Stimulated activated memory B cell treated with anti-CD40 and anti-IgM and Interleukin-4, amounts not matched to agents 10 μg/mL and 1 μg/mL and 100 μg/mL, for 72 hours (primary cell): Measurements from ENCODE around the gene IMMP2L.

Source experiments
- ATAC-seq: fragments of 150-1000 bp; cut with Tn5 transposase; 2 replicates; pipeline ENCODE4 v1.10.0; 2021
- H3K27ac Mint-ChIP-seq: one replicate; pipeline ENCODE4 v1.8.0; 2022; ENCODE audit warnings: mild to moderate bottlenecking, mixed read lengths
- H3K27me3 Mint-ChIP-seq: one replicate; pipeline ENCODE4 v1.8.0; 2022; ENCODE audit warnings: mixed read lengths
- H3K36me3 Mint-ChIP-seq: one replicate; pipeline ENCODE4 v1.8.0; 2022; ENCODE audit warnings: mixed read lengths
- H3K4me1 Mint-ChIP-seq: one replicate; pipeline ENCODE4 v1.8.0; 2022; ENCODE audit warnings: mixed read lengths
- H3K4me3 Mint-ChIP-seq: one replicate; pipeline ENCODE4 v1.8.0; 2022; ENCODE audit warnings: mild to moderate bottlenecking, moderate library complexity, mixed read lengths
- H3K9me3 Mint-ChIP-seq: one replicate; pipeline ENCODE4 v1.8.0; 2022; ENCODE audit warnings: mixed read lengths

The IMMP2L gene

DNA sequence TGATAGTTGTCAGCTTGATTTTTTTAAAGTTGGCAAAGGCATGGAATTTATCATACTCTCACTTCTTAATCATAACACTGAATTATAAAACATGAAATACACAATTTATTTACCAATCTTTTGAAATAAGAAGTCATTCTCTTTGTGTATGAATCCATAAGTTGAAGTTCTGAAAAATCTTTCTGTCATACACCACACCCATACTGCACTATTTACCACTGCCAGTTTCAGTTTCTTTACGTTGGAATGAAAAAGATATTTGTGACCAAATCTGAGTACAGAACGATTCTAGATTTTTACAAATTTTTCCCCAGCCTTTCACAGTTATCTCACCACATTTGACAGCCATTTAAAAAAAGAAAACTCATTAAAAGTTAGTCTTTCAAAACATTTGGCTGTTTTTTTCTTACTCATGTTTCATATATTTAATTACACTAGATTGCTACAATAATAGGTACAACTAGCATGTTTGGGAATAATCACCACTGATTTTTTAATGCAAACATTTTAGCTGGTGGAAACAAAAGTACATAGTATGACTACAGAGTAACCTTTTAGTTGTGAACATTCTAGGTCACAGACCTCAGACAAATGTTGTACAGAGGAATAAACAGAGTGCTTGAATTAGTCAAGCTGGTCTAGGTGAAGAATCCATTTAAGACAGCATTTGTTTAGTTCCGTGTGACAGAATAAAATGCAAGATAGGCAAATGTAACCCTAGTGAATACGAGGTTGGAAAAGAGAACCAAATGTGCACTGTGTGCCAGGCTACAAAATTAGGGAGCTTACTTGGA, 656.3 kb downstream of the IMMP2L start:
- Mint-ChIP-seq H3K36me3 (peaks cover 6% of the 10 kb centered on the region), H3K27ac (no peak overlapping the region), H3K27me3 (no peaks in the 10 kb centered on the region), H3K9me3 (peaks cover 4% of the 10 kb centered on the region), H3K4me1 (no peaks in the 10 kb centered on the region), H3K4me3 (no peak overlapping the region)
- no peak for ATAC-seq

DNA sequence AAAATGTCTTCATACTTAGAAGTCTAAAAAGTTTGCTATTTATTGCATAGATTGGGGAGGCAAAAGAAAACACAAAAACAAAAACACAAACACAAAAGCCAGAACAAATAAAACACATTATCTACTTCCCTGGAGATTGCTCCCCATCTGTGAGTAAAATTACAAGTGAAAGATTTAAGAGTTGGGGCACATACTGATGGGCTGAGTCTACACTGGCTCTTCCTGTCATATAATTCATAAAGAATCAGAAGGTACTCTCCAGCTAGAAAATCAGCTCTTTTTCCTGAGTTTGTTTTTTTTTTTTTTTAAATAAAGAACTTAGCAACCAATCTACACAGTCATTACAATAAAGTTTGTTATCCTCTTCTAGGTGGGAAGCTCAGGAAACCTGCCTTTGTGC, 663.8 kb downstream of the IMMP2L start:
- no peak overlapping the region for H3K27ac Mint-ChIP-seq
- no peaks in the 10 kb centered on the region for H3K27me3 Mint-ChIP-seq
- no peak overlapping the region for H3K4me3 Mint-ChIP-seq
- no peaks in the 10 kb centered on the region for H3K4me1 Mint-ChIP-seq
- peaks cover 13% of the 10 kb centered on the region for H3K9me3 Mint-ChIP-seq
- ATAC-seq = no peak
- H3K36me3 Mint-ChIP-seq = peaks cover 15% of the 10 kb centered on the region

DNA sequence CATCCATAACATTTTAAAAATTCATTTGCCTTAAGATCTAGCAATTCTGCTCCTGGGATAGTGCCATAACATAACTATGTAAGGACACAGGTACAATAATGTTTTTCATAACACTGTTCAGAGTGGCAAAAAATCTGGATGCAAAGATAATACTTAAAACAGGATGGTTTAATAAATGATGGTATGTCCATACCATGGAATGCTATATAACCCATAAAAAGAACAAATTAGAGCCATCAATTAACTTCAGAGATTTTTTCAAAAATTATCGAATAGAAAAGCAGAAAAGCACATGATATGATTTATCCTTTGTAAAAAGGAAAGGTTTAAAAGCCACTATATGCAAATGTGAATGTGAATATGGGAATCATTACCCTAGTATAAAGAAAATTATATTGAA, 664.8 kb downstream of the IMMP2L start:
- Mint-ChIP-seq H3K27me3 (no peaks in the 10 kb centered on the region), H3K4me1 (no peaks in the 10 kb centered on the region), H3K36me3 (peaks cover 15% of the 10 kb centered on the region), H3K27ac (no peak overlapping the region), H3K4me3 (no peak overlapping the region), H3K9me3 (peaks cover 13% of the 10 kb centered on the region)
- ATAC-seq = no peak

DNA sequence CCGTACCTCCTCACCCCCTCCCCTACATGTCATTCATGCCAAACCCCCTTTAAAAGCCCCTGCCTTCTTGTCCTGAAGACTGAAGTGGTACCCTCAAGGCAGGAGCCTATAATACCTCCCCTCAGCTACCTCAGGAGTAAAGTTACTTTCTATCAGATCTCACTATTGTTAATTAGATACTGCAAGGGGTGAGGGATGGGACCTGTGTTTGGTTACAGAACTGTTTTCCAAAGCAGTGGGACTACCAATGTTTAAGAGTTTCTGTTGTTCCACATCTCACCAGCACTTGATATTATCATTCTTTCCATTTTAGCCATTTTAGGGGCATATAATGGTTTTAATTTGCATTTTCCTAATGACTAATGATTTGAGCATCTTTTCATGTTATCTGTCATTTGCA, 668.2 kb downstream of the IMMP2L start:
- Mint-ChIP-seq H3K9me3 (peaks cover 10% of the 10 kb centered on the region), H3K4me1 (no peaks in the 10 kb centered on the region), H3K27ac (no peak overlapping the region), H3K4me3 (no peak overlapping the region), H3K27me3 (no peaks in the 10 kb centered on the region), H3K36me3 (peaks cover 15% of the 10 kb centered on the region)
- no peak for ATAC-seq

DNA sequence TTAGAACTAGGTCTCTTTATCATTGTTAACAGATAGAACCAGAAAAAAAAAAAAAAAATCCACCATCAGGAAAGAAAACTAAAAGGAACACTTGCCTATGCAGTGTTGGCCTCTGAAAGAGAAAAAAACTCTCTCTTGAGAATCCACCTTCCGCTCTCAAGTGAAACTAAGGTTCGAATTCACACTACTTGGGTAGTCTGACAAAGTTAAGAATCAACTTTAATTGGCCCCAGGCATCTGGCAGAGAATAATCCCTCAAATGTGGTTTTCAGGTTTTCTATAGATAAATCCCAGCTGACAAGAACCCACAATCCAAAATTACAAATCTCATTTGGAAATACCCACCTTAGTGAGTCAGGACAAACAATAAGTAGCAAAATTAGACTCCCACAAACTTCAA, 671.1 kb downstream of the IMMP2L start:
- no peak overlapping the region for H3K4me3 Mint-ChIP-seq
- H3K9me3 Mint-ChIP-seq = peaks cover 5% of the 10 kb centered on the region
- peaks cover 5% of the 10 kb centered on the region for H3K36me3 Mint-ChIP-seq
- ATAC-seq = no peak
- H3K4me1 Mint-ChIP-seq = no peaks in the 10 kb centered on the region
- H3K27ac Mint-ChIP-seq = no peak overlapping the region
- H3K27me3 Mint-ChIP-seq = no peaks in the 10 kb centered on the region

DNA sequence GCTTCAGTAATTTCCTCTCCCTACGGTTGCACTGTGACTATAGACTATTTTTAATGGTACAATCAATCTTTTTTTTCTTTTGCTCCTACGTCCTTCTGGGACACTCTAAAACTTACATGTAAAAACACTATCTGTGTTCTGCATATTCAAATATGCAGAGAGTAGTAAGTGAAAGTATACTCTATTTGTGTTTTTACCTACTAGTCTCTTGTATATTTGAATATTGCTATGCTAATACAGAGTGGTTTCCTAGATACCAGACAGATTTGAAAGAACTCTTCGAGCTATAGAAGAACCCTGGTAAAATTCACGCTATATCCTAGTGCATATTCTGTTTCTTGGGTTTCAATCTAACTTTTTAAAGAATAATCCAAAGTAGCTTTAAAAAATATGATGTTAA, 672.2 kb downstream of the IMMP2L start:
- Mint-ChIP-seq H3K9me3 (peaks cover 5% of the 10 kb centered on the region), H3K36me3 (peaks cover 5% of the 10 kb centered on the region), H3K27ac (no peak overlapping the region), H3K4me1 (no peaks in the 10 kb centered on the region), H3K27me3 (no peaks in the 10 kb centered on the region), H3K4me3 (no peak overlapping the region)
- ATAC-seq = no peak

DNA sequence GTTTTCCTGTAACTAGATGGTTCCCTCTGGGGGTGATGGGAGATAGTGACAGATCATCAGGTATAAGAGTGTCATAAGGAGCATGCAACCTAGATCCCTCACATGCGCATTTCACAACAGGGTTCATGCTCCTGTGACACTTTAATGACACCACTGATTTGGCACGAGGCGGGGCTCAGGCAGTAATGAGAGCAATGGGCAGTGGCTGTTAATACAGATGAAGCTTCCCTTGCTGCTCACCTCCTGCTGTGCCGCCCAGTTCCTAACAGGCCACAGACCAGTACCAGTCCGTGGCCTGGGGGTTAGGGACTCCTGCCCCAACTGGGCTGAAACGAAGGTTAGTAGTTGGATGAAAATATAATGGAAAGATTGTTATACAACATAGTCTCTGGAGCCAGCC, 673.0 kb downstream of the IMMP2L start:
- Mint-ChIP-seq H3K36me3 (no peaks in the 10 kb centered on the region), H3K4me1 (no peaks in the 10 kb centered on the region), H3K9me3 (peaks cover 2% of the 10 kb centered on the region), H3K27ac (no peak overlapping the region), H3K27me3 (no peaks in the 10 kb centered on the region), H3K4me3 (no peak overlapping the region)
- peak; percentile 39 for ATAC-seq

DNA sequence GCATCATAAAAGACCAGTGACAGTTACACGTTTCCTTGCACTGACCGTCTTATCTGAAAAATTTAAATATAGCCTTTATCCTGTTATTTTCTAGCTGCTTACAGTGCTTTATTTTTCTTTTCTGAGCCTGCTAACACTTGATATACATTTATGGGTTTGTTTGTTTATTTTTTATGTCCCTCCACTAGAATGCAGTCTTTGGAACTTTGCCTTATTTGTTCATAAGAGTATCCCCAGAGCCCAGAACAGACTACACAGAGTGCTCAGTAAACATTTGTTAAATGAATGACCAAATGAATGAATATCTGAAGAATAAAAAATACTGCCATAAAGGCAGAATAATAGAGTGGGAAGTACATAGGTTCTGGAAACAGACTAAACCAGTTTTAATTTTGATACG, 673.7 kb downstream of the IMMP2L start:
- Mint-ChIP-seq H3K4me1 (no peaks in the 10 kb centered on the region), H3K9me3 (no peaks in the 10 kb centered on the region), H3K27me3 (no peaks in the 10 kb centered on the region), H3K27ac (no peak overlapping the region), H3K4me3 (no peak overlapping the region), H3K36me3 (no peaks in the 10 kb centered on the region)
- no peak for ATAC-seq

DNA sequence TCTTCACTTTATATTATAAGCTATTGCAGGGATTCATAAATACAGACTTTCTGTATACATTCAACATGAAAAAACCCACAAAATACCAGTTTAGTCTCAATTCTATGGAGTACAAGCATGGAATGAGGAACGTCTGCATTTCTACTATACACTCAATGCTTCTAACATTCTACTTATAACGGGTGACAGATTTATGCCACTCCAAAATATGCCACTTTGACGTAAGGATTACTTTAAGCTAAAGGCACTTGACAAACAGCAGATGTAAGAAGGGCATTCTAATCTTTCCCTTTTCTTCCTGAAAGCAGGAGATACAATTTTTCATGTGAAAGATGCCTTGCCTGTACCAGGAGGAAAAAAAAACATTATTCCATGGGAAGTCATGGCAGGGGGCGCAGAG, 676.8 kb downstream of the IMMP2L start:
- H3K27me3 Mint-ChIP-seq = no peaks in the 10 kb centered on the region
- no peak overlapping the region for H3K27ac Mint-ChIP-seq
- H3K9me3 Mint-ChIP-seq = no peaks in the 10 kb centered on the region
- H3K36me3 Mint-ChIP-seq = no peaks in the 10 kb centered on the region
- H3K4me1 Mint-ChIP-seq = no peaks in the 10 kb centered on the region
- no peak for ATAC-seq
- H3K4me3 Mint-ChIP-seq = no peak overlapping the region

DNA sequence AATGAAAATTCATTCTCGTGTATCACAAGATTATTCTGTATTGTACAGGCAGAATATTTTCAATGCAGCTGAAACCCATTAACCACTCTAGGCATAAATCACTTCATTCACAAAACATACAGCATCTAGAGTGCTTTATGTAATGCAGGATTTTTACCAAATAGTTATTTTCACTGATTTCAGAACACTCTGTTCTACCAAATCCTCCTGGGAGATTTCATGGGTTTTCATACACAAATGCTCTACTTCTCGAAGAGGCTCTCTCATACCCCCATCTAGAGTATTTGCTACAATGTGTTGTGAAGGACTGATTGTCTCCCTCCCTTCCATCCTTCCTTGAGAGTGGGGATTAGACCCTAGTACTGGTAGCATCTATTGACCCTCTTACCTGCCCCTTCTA, 680.6 kb downstream of the IMMP2L start:
- no peaks in the 10 kb centered on the region for H3K27me3 Mint-ChIP-seq
- H3K4me1 Mint-ChIP-seq = no peaks in the 10 kb centered on the region
- no peaks in the 10 kb centered on the region for H3K36me3 Mint-ChIP-seq
- no peaks in the 10 kb centered on the region for H3K9me3 Mint-ChIP-seq
- no peak overlapping the region for H3K4me3 Mint-ChIP-seq
- H3K27ac Mint-ChIP-seq = no peak overlapping the region
- ATAC-seq = no peak

DNA sequence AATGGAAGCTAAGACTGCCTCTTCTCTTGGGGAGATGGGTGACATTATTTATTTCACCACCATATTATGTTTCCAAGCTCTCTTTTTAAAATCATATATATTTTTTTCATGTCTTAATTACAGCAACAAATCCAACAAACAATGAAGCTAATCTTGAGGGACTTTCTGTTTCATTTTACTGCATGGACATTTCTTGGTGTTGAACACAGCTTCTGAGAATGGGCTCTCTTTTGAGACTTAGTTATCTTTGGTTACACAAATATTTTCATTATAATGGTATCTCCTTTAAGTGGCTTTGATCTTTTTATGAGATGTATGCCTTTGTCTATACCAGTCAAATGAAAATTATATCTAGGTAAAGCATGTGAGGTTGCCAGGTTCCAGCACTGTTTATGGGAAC, 681.3 kb downstream of the IMMP2L start:
- no peak for ATAC-seq
- no peak overlapping the region for H3K4me3 Mint-ChIP-seq
- H3K4me1 Mint-ChIP-seq = no peaks in the 10 kb centered on the region
- no peak overlapping the region for H3K27ac Mint-ChIP-seq
- H3K9me3 Mint-ChIP-seq = no peaks in the 10 kb centered on the region
- H3K27me3 Mint-ChIP-seq = no peaks in the 10 kb centered on the region
- no peaks in the 10 kb centered on the region for H3K36me3 Mint-ChIP-seq

DNA sequence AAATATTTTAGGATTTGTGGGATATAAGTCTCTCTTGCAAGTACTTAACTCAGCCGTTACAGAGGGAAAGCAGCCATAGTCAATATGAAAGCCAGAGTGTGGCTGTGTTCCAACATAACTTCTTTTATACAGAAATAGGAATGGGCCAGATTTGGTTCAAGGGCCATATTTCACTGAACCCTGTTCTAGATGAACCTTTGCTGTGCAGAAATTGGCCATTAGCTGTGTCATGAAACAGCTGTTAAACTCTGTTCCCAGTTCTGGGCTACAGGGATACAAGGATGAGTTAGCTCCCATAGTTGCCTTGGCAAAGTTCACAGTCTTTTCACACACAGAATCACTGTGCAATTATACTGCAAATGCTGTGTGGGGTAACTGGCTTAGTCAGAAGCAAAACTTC, 685.3 kb downstream of the IMMP2L start:
- no peaks in the 10 kb centered on the region for H3K4me1 Mint-ChIP-seq
- H3K27me3 Mint-ChIP-seq = no peaks in the 10 kb centered on the region
- H3K27ac Mint-ChIP-seq = no peak overlapping the region
- H3K36me3 Mint-ChIP-seq = no peaks in the 10 kb centered on the region
- ATAC-seq = peak; percentile 24
- no peak overlapping the region for H3K4me3 Mint-ChIP-seq
- no peaks in the 10 kb centered on the region for H3K9me3 Mint-ChIP-seq

DNA sequence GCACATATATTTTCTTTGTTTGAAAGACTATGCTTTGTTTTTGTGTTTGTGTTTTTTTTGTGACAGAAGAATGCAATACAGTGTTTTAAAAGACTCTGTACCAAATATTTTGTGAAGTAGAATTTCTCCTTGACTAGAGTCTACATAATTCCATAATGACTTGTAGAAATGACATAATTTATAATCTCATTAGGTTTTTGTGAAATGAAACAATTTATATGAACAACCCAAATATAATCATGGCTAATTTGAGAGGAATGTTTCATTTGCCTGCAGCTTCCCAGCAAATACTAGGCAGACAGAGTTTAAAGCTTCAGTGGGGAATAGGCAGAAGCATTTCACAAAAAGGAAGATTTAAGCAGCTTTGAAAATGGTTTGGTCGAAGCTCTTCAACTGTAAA, 686.9 kb downstream of the IMMP2L start:
- no peak overlapping the region for H3K4me3 Mint-ChIP-seq
- no peaks in the 10 kb centered on the region for H3K27me3 Mint-ChIP-seq
- no peak overlapping the region for H3K27ac Mint-ChIP-seq
- H3K36me3 Mint-ChIP-seq = no peaks in the 10 kb centered on the region
- ATAC-seq = no peak
- no peaks in the 10 kb centered on the region for H3K9me3 Mint-ChIP-seq
- no peaks in the 10 kb centered on the region for H3K4me1 Mint-ChIP-seq

DNA sequence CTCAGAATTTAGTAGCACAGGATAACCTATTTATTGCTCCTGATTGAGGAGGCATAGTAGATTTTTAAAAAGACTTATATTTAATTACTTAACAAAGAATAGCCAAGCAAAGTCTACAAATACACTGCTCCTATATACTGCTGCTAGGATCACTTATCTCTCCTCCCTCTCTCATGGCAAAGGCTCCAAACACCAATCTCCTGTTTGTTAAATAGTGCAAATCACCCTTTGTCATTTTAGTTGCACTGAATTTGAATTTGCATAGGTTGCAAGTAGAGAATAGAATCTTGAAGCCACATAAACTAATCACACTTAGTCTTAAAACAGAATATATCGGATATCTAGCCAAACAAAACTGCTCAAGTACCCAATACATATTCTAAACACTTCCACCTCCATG, 690.4 kb downstream of the IMMP2L start:
- H3K4me3 Mint-ChIP-seq = no peak overlapping the region
- ATAC-seq = no peak
- H3K27ac Mint-ChIP-seq = no peak overlapping the region
- H3K36me3 Mint-ChIP-seq = peaks cover 5% of the 10 kb centered on the region
- H3K27me3 Mint-ChIP-seq = no peaks in the 10 kb centered on the region
- H3K4me1 Mint-ChIP-seq = no peaks in the 10 kb centered on the region
- H3K9me3 Mint-ChIP-seq = no peaks in the 10 kb centered on the region

DNA sequence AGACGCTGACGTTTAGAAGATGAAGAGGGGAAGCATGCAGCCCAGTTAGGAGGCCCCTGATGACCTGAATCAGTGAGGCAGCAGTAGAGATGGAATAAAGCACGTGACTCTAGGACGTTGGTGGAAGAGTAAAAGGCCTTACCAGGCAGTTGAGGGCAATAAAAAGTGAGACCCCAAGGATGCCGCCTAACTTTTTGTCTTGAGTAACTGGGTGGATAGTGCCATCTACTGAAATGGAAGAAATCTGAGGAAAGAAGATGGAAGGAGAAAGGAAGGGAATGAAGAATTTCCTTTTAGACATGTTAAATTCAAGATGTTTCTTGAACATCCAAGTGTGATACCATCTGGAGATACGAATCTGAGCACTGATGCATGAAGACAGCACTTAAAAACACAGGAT, 691.4 kb downstream of the IMMP2L start:
- no peak for ATAC-seq
- H3K27me3 Mint-ChIP-seq = no peaks in the 10 kb centered on the region
- no peaks in the 10 kb centered on the region for H3K9me3 Mint-ChIP-seq
- no peak overlapping the region for H3K27ac Mint-ChIP-seq
- no peak overlapping the region for H3K4me3 Mint-ChIP-seq
- no peaks in the 10 kb centered on the region for H3K4me1 Mint-ChIP-seq
- H3K36me3 Mint-ChIP-seq = peaks cover 5% of the 10 kb centered on the region

DNA sequence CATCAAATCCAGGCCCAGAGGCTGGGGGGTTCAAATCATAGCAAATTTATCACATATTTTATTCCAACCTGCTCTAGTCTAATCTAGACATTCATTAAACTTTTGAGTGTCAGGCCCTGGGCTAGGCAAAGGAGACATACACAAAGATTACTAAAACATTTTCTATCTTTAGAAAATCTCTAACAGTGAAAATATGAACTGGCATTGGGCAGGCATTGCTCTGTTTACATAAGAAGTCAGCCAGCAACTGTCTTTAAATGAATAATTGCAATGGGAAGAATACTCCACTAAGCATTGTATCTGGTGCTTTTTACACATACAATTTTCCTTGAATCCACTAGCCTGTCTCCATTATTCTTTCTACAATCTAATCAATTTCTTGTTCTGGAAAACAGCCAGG, 693.8 kb downstream of the IMMP2L start:
- peaks cover 7% of the 10 kb centered on the region for H3K36me3 Mint-ChIP-seq
- no peak for ATAC-seq
- no peak overlapping the region for H3K27ac Mint-ChIP-seq
- H3K9me3 Mint-ChIP-seq = no peaks in the 10 kb centered on the region
- no peaks in the 10 kb centered on the region for H3K27me3 Mint-ChIP-seq
- no peak overlapping the region for H3K4me3 Mint-ChIP-seq
- H3K4me1 Mint-ChIP-seq = no peaks in the 10 kb centered on the region

DNA sequence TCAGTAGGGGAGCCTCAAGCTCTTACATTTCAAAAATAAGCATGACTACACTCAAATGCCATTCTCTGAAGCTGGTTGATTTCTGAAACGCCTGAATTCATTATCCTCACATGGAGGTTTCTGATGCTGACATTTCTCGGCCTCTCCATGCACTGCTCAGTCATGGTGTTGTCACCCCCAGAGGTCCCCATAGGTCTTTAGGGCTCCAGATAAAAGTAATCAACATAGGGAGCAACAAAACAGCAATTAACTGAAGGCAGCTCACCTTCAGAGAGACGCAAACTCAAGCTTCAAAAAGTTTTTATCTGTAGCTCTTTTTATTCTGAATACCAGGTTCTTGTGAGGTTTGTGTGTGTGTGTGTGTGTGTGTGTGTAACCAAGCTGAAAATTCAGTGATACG, 694.5 kb downstream of the IMMP2L start:
- Mint-ChIP-seq H3K9me3 (no peaks in the 10 kb centered on the region), H3K4me3 (no peak overlapping the region), H3K27ac (no peak overlapping the region), H3K27me3 (no peaks in the 10 kb centered on the region), H3K4me1 (no peaks in the 10 kb centered on the region), H3K36me3 (peaks cover 9% of the 10 kb centered on the region)
- ATAC-seq = no peak
